K562 (cell line): ENCODE results near the gene EEFSEC. TPM values are rescaled to one million over a fixed set of nuclear protein-coding genes. Genes with fewer than 3 reads are reported as not detected.
A peak's percentile ranks its signal among the peaks of the same experiment; 100 is the strongest.

Source experiments
- ATAC-seq: fragments of 200-7000 bp; cut with Tn5 transposase; 3 replicates; pipeline ENCODE4 v1.9.1; 2020; ENCODE audit warnings: moderate library complexity
- BruUV-seq: library from RNA; stranded (reverse); fragments of 400-500 nt; replicated peaks from 2 replicates; lab custom pipeline; 2021; lab: Mats Ljungman, UMichigan
- CTCF ChIA-PET: fragments of 300-600 bp; formaldehyde crosslinking; extraction: SDS; loops from one replicate; lab custom pipeline; 2021; ENCODE audit warnings: low intra/inter-chr PET ratio; lab: Yijun Ruan, JAX
- POLR2A ChIA-PET: fragments of 300-600, 350-650 bp; sonication (Branson Sonifier 250); formaldehyde crosslinking; extraction: SDS; loops from one replicate; lab custom pipeline; 2021; ENCODE audit warnings: antibody characterized with exemption, inconsistent platforms; lab: Yijun Ruan, JAX
- DNase-seq, 4 experiments: peaks; one replicate each; pipeline versions ENCODE4 v3.0.0 to v3.0.0-alpha.2; 2011 to 2018; ENCODE audit warnings: low spot score in 3 of 4, mixed read lengths in 3 of 4; ENCODE audit errors: extremely low read depth in 1 of 4
- FAIRE-seq: peaks from 2 replicates; lab custom pipeline; 2011; peaks lifted over from hg19 to GRCh38; lab: Jason Lieb, UNC
- H2AFZ ChIP-seq: 2 replicates; pipeline ENCODE4 v1.6.0; 2011; ENCODE audit warnings: low read depth, low read length, control low read depth, inconsistent platforms
- H3K27ac ChIP-seq: fragments of 200-600 bp; 3 replicates; pipeline ENCODE4 v1.8.0; 2011; ENCODE audit warnings: low read depth, mild to moderate bottlenecking, control low read depth, inconsistent platforms, low read length, moderate library complexity, mixed read lengths; ENCODE audit errors: extremely low read depth
- H3K27me3 ChIP-seq, 2 experiments: fragments of 300-600 bp in 1 of 2; 2 replicates in 1 of 2; 3 replicates in 1 of 2; pipeline versions ENCODE4 v1.6.0 to v1.8.0; 2011; ENCODE audit warnings: inconsistent platforms in 2 of 2, low read length in 2 of 2, mild to moderate bottlenecking in 1 of 2, mixed read lengths in 1 of 2, moderate library complexity in 1 of 2; ENCODE audit not compliant: control insufficient read depth in 2 of 2, insufficient read depth in 2 of 2
- H3K36me3 ChIP-seq: fragments of 300-600 bp; 3 replicates; pipeline ENCODE4 v1.8.0; 2011; ENCODE audit warnings: mild to moderate bottlenecking, low read length, inconsistent platforms; ENCODE audit not compliant: control insufficient read depth, insufficient read depth
- H3K4me1 ChIP-seq, 2 experiments: fragments of 200-600 bp in 1 of 2; replicated peaks in 1 of 2; 2 replicates in 1 of 2; 3 replicates in 1 of 2; pipeline versions ENCODE4 v1.5.1 to v1.8.0; 2011; ENCODE audit warnings: inconsistent platforms in 2 of 2, low read length in 2 of 2, mild to moderate bottlenecking in 1 of 2, mixed read lengths in 1 of 2, moderate library complexity in 1 of 2; ENCODE audit not compliant: control insufficient read depth in 2 of 2, insufficient read depth in 2 of 2
- H3K4me2 ChIP-seq: 2 replicates; pipeline ENCODE4 v1.6.1; 2011; ENCODE audit warnings: low read length, control low read depth, inconsistent platforms, mixed read lengths; ENCODE audit not compliant: insufficient read depth
- H3K4me3 ChIP-seq: fragments of 200-600 bp; sonication (generic), shearing (Covaris generic); 2 replicates; pipeline ENCODE4 v1.5.1; 2016; ENCODE audit warnings: control low read depth, inconsistent platforms
- H3K79me2 ChIP-seq: fragments of 200-600 bp; 3 replicates; pipeline ENCODE4 v1.8.0; 2011; ENCODE audit warnings: low read length, inconsistent platforms; ENCODE audit not compliant: control insufficient read depth, insufficient read depth
- H3K9ac ChIP-seq, 2 experiments: 2 replicates each; pipeline versions ENCODE4 v1.6.0 to v1.6.1; 2011; ENCODE audit warnings: low read depth in 2 of 2, low read length in 2 of 2, control low read depth in 1 of 2, inconsistent platforms in 1 of 2, mild to moderate bottlenecking in 1 of 2, mixed read lengths in 1 of 2; ENCODE audit not compliant: insufficient read depth in 1 of 2
- H3K9me1 ChIP-seq: one replicate; pipeline ENCODE4 v1.6.0; 2011; ENCODE audit warnings: inconsistent platforms, mild to moderate bottlenecking, low read length, moderate library complexity; ENCODE audit not compliant: control insufficient read depth, insufficient read depth
- H3K9me3 ChIP-seq: replicated peaks from 2 replicates; pipeline ENCODE4 v1.5.1; 2011; ENCODE audit warnings: low read depth, low read length, inconsistent platforms; ENCODE audit not compliant: control insufficient read depth, insufficient read depth
- H4K20me1 ChIP-seq: replicated peaks from 2 replicates; pipeline ENCODE4 v1.6.1; 2011; ENCODE audit warnings: low read length, inconsistent platforms, mixed read lengths; ENCODE audit not compliant: control insufficient read depth, insufficient read depth
- ATF3 ChIP-seq, 2 experiments: fragments of 450-650 bp in 1 of 2; sonication (generic) in 1 of 2; formaldehyde crosslinking in 1 of 2; IDR thresholded peaks in 1 of 2; conservative IDR thresholded peaks in 1 of 2; 2 replicates each; pipeline versions ENCODE4 v1.6.1 to v1.8.1; 2016 to 2023; ENCODE audit warnings: mild to moderate bottlenecking in 2 of 2, moderate library complexity in 2 of 2, inconsistent platforms in 1 of 2, missing genetic modification reagents in 1 of 2
- LCOR ChIP-seq: sonication (generic); formaldehyde crosslinking; IDR thresholded peaks from 2 replicates; pipeline ENCODE4 v1.8.0; 2022; ENCODE audit warnings: mild to moderate bottlenecking, missing genetic modification reagents
- TCF7L2 ChIP-seq: fragments of 150-350 bp; IDR thresholded peaks from 2 replicates; pipeline ENCODE4 v1.6.1; 2016; ENCODE audit warnings: low read depth, mild to moderate bottlenecking, low read length, moderate library complexity
- ZNF311 ChIP-seq: fragments of 250-450 bp; sonication (Bioruptor Pico); IDR thresholded peaks from 2 replicates; pipeline ENCODE4 v1.4.0; 2020; ENCODE audit warnings: mild to moderate bottlenecking, moderate library complexity
- WGBS: fragments of 100-300 bp; shearing (Covaris generic); methylation state at CpG from one replicate; pipeline ENCODE4 v1.1.6; 2016; ENCODE audit warnings: low coverage, mixed read lengths; ENCODE audit not compliant: insufficient coverage; ENCODE audit errors: missing lambda C conversion rate; 5-methylcytosine and 5-hydroxymethylcytosine counted together
- in situ Hi-C: fragments of 300-500 bp; cut with MboI; formaldehyde crosslinking; loops from 4 replicates; pipeline ENCODE4 v1.15.0; 2018; ENCODE audit warnings: inconsistent platforms, mixed read lengths
- intact Hi-C: fragments of 100-400 bp; cut with micrococcal nuclease; formaldehyde crosslinking; loops from 2 replicates; pipeline ENCODE4 v1.14.2; 2022
- polyA plus RNA-seq, 8 experiments: library from polyadenylated mRNA; depleted of rRNA in 4 of 8; stranded (reverse) in 5 of 8; unstranded in 3 of 8; fragments of >200 nt; fragmentation: Nextera tagmentation in 2 of 8; fragmentation: Illumina TruSeq in 1 of 8; extraction: Ambion mirVana in 2 of 8; extraction: Trizol in 1 of 8; gene quantifications; 2 replicates each; pipeline versions ENCODE4 v1.2.1 to v1.2.3, GENCODE V29; 2011 to 2014; ENCODE audit warnings: inconsistent platforms in 1 of 8, missing spikeins in 1 of 8
- total RNA-seq, 7 experiments: library from RNA; depleted of rRNA in 6 of 7; stranded (reverse); fragments of >200 nt in 6 of 7; fragmentation: Illumina TruSeq in 2 of 7; extraction: Trizol in 2 of 7; gene quantifications; 2 replicates each; pipeline versions ENCODE4 v1.2.1 to v1.2.3, GENCODE V29; 2011 to 2021; ENCODE audit warnings: low replicate concordance in 1 of 7

The EEFSEC gene
- total and polyA plus RNA-seq, 9 of the 15 experiments (the other 6 are each of a cell fraction or from before 2014, with no cell fraction given) = 0.35 to 11.8 (median 7.7) TPM

GRCh38 chr3:128313071-128313725 lies 159.9 kb downstream of the EEFSEC start:
- TF ChIP-seq ATF3 (IDR thresholded peaks at IDR 0.05) = no peak
- TF ChIP-seq ATF3 (CRISPR knock-in tag; conservative IDR thresholded peaks at IDR 0.05) = no peak
- no peak for TF ChIP-seq TCF7L2
- no peak for TF ChIP-seq LCOR (CRISPR knock-in tag)
- no peak for TF ChIP-seq ZNF311 (CRISPR knock-in tag)
- TF ChIP-seq, all 486 proteins: peak for 0
- Histone ChIP-seq H3K27ac (no peak overlapping the region), H3K9me3 (no peaks in the 10 kb centered on the region), H3K4me1 (peaks cover 0 to 3% of the 10 kb centered on the region in 2 experiments; a peak in 2 of 5 replicates), H3K4me3 (no peak overlapping the region), H2AFZ (no peak overlapping the region), H3K27me3 (no peaks in the 10 kb centered on the region), H3K36me3 (no peaks in the 10 kb centered on the region), H3K4me2 (no peak overlapping the region), H3K9ac (peak overlapping the region in 1 of 2 experiments; percentile 35; a peak in 1 of 4 replicates), H3K9me1 (no peaks in the 10 kb centered on the region), H3K79me2 (no peaks in the 10 kb centered on the region), H4K20me1 (no peaks in the 10 kb centered on the region)
- 42% methylated on average over 5 of the region's 5 CpGs for WGBS
- POLR2A ChIA-PET = no interaction called here
- ATAC-seq (no peak), FAIRE-seq (no peak), DNase-seq (no peak)
- in situ Hi-C loops = no loop called here
- CTCF ChIA-PET = no interaction called here
- intact Hi-C loops = loop anchor here (5.0 to 10.0 kb wide), 2 partner anchors 86 to 182 kb away; partner anchors contain the start of gene GATA2
- BruUV-seq = no TSS peak
